NK-92 treated with Interleukin-12 subunit alpha and Interleukin-12 subunit beta, amount 100 ng/mL, for 24 hours (cell line): ENCODE data around the gene KDM2B.
"Not testable (repeated sequence)": the region's sequence is repeated elsewhere in the genome, so short reads cannot be mapped to it uniquely, and the experiment has no call there.

Source experiments
- DNase-seq: peaks from one replicate; lab custom pipeline; 2025; lab: John Stamatoyannopoulos, UW

The KDM2B gene

GRCh38 chr12:121584885-121585284 is 4.1 kb upstream of the KDM2B start:
- not testable (repeated sequence) for DNase-seq

GRCh38 chr12:121583334-121583661 is 2.5 kb upstream of the KDM2B start:
- not testable (repeated sequence) for DNase-seq

- DNase-seq = no peak
Observed at GRCh38 chr12:121582583-121583333, 1.9 kb upstream of the KDM2B start.

- DNase-seq = no peak
Observed at GRCh38 chr12:121581686-121582429, 1.0 kb upstream of the KDM2B start.

- peak; percentile 42 for DNase-seq
Observed at GRCh38 chr12:121579981-121580868, 598 bp downstream of the KDM2B start.

- no peak for DNase-seq
Observed at GRCh38 chr12:121579190-121579791, 1.5 kb downstream of the KDM2B start.

GRCh38 chr12:121578230-121579189 is 2.3 kb downstream of the KDM2B start:
- no peak for DNase-seq

GRCh38 chr12:121577443-121578180 is 3.2 kb downstream of the KDM2B start:
- no peak for DNase-seq

- no peak for DNase-seq
Observed at GRCh38 chr12:121576851-121577391, 3.9 kb downstream of the KDM2B start.

GRCh38 chr12:121575952-121576625 is 4.7 kb downstream of the KDM2B start:
- no peak for DNase-seq

GRCh38 chr12:121575051-121575450 is 5.8 kb downstream of the KDM2B start:
- no peak for DNase-seq

- DNase-seq = no peak
Observed at GRCh38 chr12:121574025-121574424, 6.8 kb downstream of the KDM2B start.

GRCh38 chr12:121571920-121572319 is 8.9 kb downstream of the KDM2B start:
- DNase-seq = no peak

GRCh38 chr12:121570467-121571283 is 10.1 kb downstream of the KDM2B start:
- no peak for DNase-seq

GRCh38 chr12:121568971-121569751 is 11.7 kb downstream of the KDM2B start:
- no peak for DNase-seq

GRCh38 chr12:121568518-121568917 is 12.3 kb downstream of the KDM2B start:
- DNase-seq = no peak

GRCh38 chr12:121565076-121565475 is 15.7 kb downstream of the KDM2B start:
- DNase-seq = no peak

GRCh38 chr12:121562488-121562887 is 18.3 kb downstream of the KDM2B start:
- no peak for DNase-seq
